H9 (cell line): ENCODE measurements around the gene PGS1. TPM values are rescaled to one million over a fixed set of nuclear protein-coding genes. Genes with fewer than 3 reads are reported as not detected.

Experiments
- DNase-seq: peaks from one replicate; pipeline ENCODE4 v3.0.0-alpha.2; 2017
- H2AFZ ChIP-seq: one replicate; pipeline ENCODE4 v1.6.1; 2013; ENCODE audit warnings: mild to moderate bottlenecking, low read length, control low read depth, moderate library complexity
- H2AK5ac ChIP-seq: 2 replicates; pipeline ENCODE4 v1.6.1; 2013; ENCODE audit warnings: low read length, control low read depth, mixed read lengths; ENCODE audit not compliant: insufficient read length
- H2BK120ac ChIP-seq: one replicate; pipeline ENCODE4 v1.6.1; 2013; ENCODE audit warnings: low read depth, mild to moderate bottlenecking, low read length, control low read depth, inconsistent platforms; ENCODE audit not compliant: poor library complexity, severe bottlenecking
- H2BK12ac ChIP-seq: 2 replicates; pipeline ENCODE4 v1.6.1; 2013; ENCODE audit warnings: low read length, control low read depth, mixed read lengths, low read depth; ENCODE audit not compliant: insufficient read length
- H2BK15ac ChIP-seq: 2 replicates; pipeline ENCODE4 v1.6.1; 2013; ENCODE audit warnings: low read depth, low read length, control low read depth
- H2BK20ac ChIP-seq: one replicate; pipeline ENCODE4 v1.6.1; 2013; ENCODE audit warnings: low read depth, mild to moderate bottlenecking, low read length, control low read depth, inconsistent platforms; ENCODE audit not compliant: poor library complexity, severe bottlenecking
- H2BK5ac ChIP-seq: 2 replicates; pipeline ENCODE4 v1.6.1; 2013; ENCODE audit warnings: low read length, control low read depth, mixed read lengths; ENCODE audit not compliant: insufficient read length
- H3K14ac ChIP-seq: 2 replicates; pipeline ENCODE4 v1.6.1; 2013; ENCODE audit warnings: low read length, control low read depth; ENCODE audit not compliant: insufficient read depth
- H3K18ac ChIP-seq: 2 replicates; pipeline ENCODE4 v1.6.1; 2013; ENCODE audit warnings: low read depth, mild to moderate bottlenecking, mixed read lengths, low read length, control low read depth; ENCODE audit not compliant: insufficient read length
- H3K23ac ChIP-seq: 2 replicates; pipeline ENCODE4 v1.6.1; 2013; ENCODE audit warnings: low read length, control low read depth, mixed read lengths, low read depth; ENCODE audit not compliant: insufficient read length
- H3K23me2 ChIP-seq: 2 replicates; pipeline ENCODE4 v1.6.1; 2013; ENCODE audit warnings: low read depth, mild to moderate bottlenecking, mixed read lengths, low read length, control low read depth; ENCODE audit not compliant: insufficient read length, poor library complexity, severe bottlenecking
- H3K27ac ChIP-seq: 2 replicates; pipeline ENCODE4 v1.5.1; 2013; ENCODE audit warnings: low read length, control low read depth, mixed read lengths, low read depth; ENCODE audit not compliant: insufficient read length
- H3K27me3 ChIP-seq: 2 replicates; pipeline ENCODE4 v1.6.1; 2013; ENCODE audit warnings: low read length, control low read depth, inconsistent platforms; ENCODE audit not compliant: insufficient read depth
- H3K4ac ChIP-seq: 2 replicates; pipeline ENCODE4 v1.6.1; 2013; ENCODE audit warnings: low read depth, mild to moderate bottlenecking, control low read depth, inconsistent platforms, low read length, moderate library complexity
- H3K4me1 ChIP-seq: 2 replicates; pipeline ENCODE4 v1.6.1; 2013; ENCODE audit warnings: low read length, control low read depth, inconsistent platforms; ENCODE audit not compliant: insufficient read depth
- H3K4me2 ChIP-seq: 2 replicates; pipeline ENCODE4 v1.6.1; 2013; ENCODE audit warnings: low read length, control low read depth, mixed read lengths; ENCODE audit not compliant: insufficient read length, insufficient read depth
- H3K56ac ChIP-seq: 2 replicates; pipeline ENCODE4 v1.6.1; 2013; ENCODE audit warnings: low read depth, mild to moderate bottlenecking, mixed read lengths, low read length, control low read depth; ENCODE audit not compliant: insufficient read length
- H3K79me1 ChIP-seq: 2 replicates; pipeline ENCODE4 v1.6.1; 2013; ENCODE audit warnings: low read depth, mild to moderate bottlenecking, moderate library complexity, low read length, control low read depth, inconsistent platforms; ENCODE audit not compliant: insufficient read depth, poor library complexity, severe bottlenecking
- H3K79me2 ChIP-seq: 2 replicates; pipeline ENCODE4 v1.6.1; 2013; ENCODE audit warnings: low read length, control low read depth, inconsistent platforms; ENCODE audit not compliant: insufficient read depth
- H3K9ac ChIP-seq: 2 replicates; pipeline ENCODE4 v1.6.1; 2013; ENCODE audit warnings: low read length, control low read depth, mixed read lengths; ENCODE audit not compliant: insufficient read length; ENCODE audit errors: extremely low read depth
- H3K9me3 ChIP-seq: one replicate; pipeline ENCODE4 v1.6.1; 2013; ENCODE audit warnings: low read depth, low read length, inconsistent platforms; ENCODE audit not compliant: control insufficient read depth
- H3T11ph ChIP-seq: one replicate; pipeline ENCODE4 v1.6.1; 2013; ENCODE audit warnings: mild to moderate bottlenecking, low read length, control low read depth, inconsistent platforms
- H4K20me1 ChIP-seq: one replicate; pipeline ENCODE4 v1.6.1; 2013; ENCODE audit not compliant: control insufficient read depth, insufficient read length, insufficient read depth
- H4K5ac ChIP-seq: 2 replicates; pipeline ENCODE4 v1.6.1; 2013; ENCODE audit warnings: low read depth, mild to moderate bottlenecking, mixed read lengths, low read length, control low read depth; ENCODE audit not compliant: insufficient read length
- H4K8ac ChIP-seq: replicated peaks from 2 replicates; pipeline ENCODE4 v1.6.1; 2013; ENCODE audit warnings: low read length, control low read depth, mixed read lengths, low read depth; ENCODE audit not compliant: insufficient read length
- H4K91ac ChIP-seq: 2 replicates; pipeline ENCODE4 v1.6.1; 2013; ENCODE audit warnings: low read depth, mild to moderate bottlenecking, moderate library complexity, mixed read lengths, low read length, control low read depth; ENCODE audit not compliant: insufficient read length
- H3K27ac Mint-ChIP-seq, 3 experiments: 2 replicates in 2 of 3; 3 replicates in 1 of 3; pipeline ENCODE4 v1.8.0; 2020 to 2021; ENCODE audit warnings: mixed read lengths in 3 of 3, mild to moderate bottlenecking in 1 of 3, moderate library complexity in 1 of 3
- H3K27me3 Mint-ChIP-seq: 2 replicates; pipeline ENCODE4 v1.8.0; 2021; ENCODE audit warnings: low read depth, mild to moderate bottlenecking, moderate library complexity, mixed read lengths
- H3K36me3 Mint-ChIP-seq, 3 experiments: 2 replicates in 2 of 3; 3 replicates in 1 of 3; pipeline ENCODE4 v1.8.0; 2020 to 2021; ENCODE audit warnings: low read depth in 3 of 3, mixed read lengths in 3 of 3; ENCODE audit not compliant: insufficient read depth in 1 of 3
- H3K4me1 Mint-ChIP-seq, 2 experiments: 2 replicates each; pipeline ENCODE4 v1.8.0; 2020; ENCODE audit warnings: mixed read lengths in 2 of 2
- H3K4me3 Mint-ChIP-seq, 2 experiments: 2 replicates in 1 of 2; 3 replicates in 1 of 2; pipeline ENCODE4 v1.8.0; 2020 to 2021; ENCODE audit warnings: mild to moderate bottlenecking in 2 of 2, mixed read lengths in 2 of 2, moderate library complexity in 1 of 2
- H3K9me3 Mint-ChIP-seq, 2 experiments: 2 replicates in 1 of 2; 3 replicates in 1 of 2; pipeline ENCODE4 v1.8.0; 2020; ENCODE audit warnings: mild to moderate bottlenecking in 2 of 2, mixed read lengths in 2 of 2, moderate library complexity in 1 of 2
- CTCF ChIP-seq: fragments of 200-600 bp; sonication (generic); conservative IDR thresholded peaks from 3 replicates; pipeline ENCODE4 v1.8.0; 2021; ENCODE audit warnings: antibody characterized with exemption, mild to moderate bottlenecking
- WGBS: extraction: QIAGEN DNeasy Blood & Tissue Kit; methylation state at CpG from one replicate; pipeline ENCODE4 v1.1.7; 2013; ENCODE audit warnings: missing lambda C conversion rate, low lambda C conversion rate, mixed read lengths; ENCODE audit not compliant: insufficient read length; ENCODE audit errors: extremely low coverage; 5-methylcytosine and 5-hydroxymethylcytosine counted together
- total RNA-seq: library from RNA; stranded (reverse); gene quantifications from 2 replicates; pipeline ENCODE4 v1.2.1, GENCODE V29; 2021

PGS1 gene
- total RNA-seq, 1 experiment from 2014 or later = 45.7 TPM

- H3K4me3 Mint-ChIP-seq = peak overlapping the region; percentile 19 to 67; a peak in 4 of 5 replicates
- H3K4me1 ChIP-seq = peaks cover 16% of the 10 kb centered on the region; the same call in 1 of the 2 replicates
- H3T11ph ChIP-seq = no peak overlapping the region
- H2BK120ac ChIP-seq = no peak overlapping the region
- peaks cover 12% of the 10 kb centered on the region for H3K27me3 Mint-ChIP-seq
- DNase-seq = peak; percentile 66
- peak overlapping the region; percentile 75 for H3K27ac ChIP-seq
- H3K36me3 Mint-ChIP-seq = no peaks in the 10 kb centered on the region
- no peaks in the 10 kb centered on the region for H3K9me3 ChIP-seq
- H3K4me2 ChIP-seq = peak overlapping the region; percentile 17
- H3K9me3 Mint-ChIP-seq = no peaks in the 10 kb centered on the region; a peak in 2 of 5 replicates
- H3K23me2 ChIP-seq = no peaks in the 10 kb centered on the region
- H4K5ac ChIP-seq = no peak overlapping the region
- H3K18ac ChIP-seq = peak overlapping the region; percentile 59
- H2BK12ac ChIP-seq = peak overlapping the region; percentile 40
- no peak overlapping the region for H2BK15ac ChIP-seq
- no peaks in the 10 kb centered on the region for H3K79me2 ChIP-seq
- peaks cover 77 to 78% of the 10 kb centered on the region in 2 experiments for H3K4me1 Mint-ChIP-seq
- H4K91ac ChIP-seq = no peak overlapping the region
- peak overlapping the region; percentile 74 for H3K14ac ChIP-seq
- no peak overlapping the region for H3K23ac ChIP-seq
- H3K27ac Mint-ChIP-seq = peak overlapping the region; percentile 90 to 99 (median 98)
- H2BK5ac ChIP-seq = no peak overlapping the region
- H3K27me3 ChIP-seq = no peaks in the 10 kb centered on the region; the same call in 1 of the 2 replicates
- no peak overlapping the region for H2AK5ac ChIP-seq
- H3K9ac ChIP-seq = no peak overlapping the region
- H4K8ac ChIP-seq = no peak overlapping the region
- H2BK20ac ChIP-seq = no peak overlapping the region
- no peak overlapping the region for H3K56ac ChIP-seq
- no peaks in the 10 kb centered on the region for H3K79me1 ChIP-seq
- no peak overlapping the region for H2AFZ ChIP-seq
- no peak for TF ChIP-seq CTCF
- no peak overlapping the region for H3K4ac ChIP-seq
- no peaks in the 10 kb centered on the region for H4K20me1 ChIP-seq
- WGBS = no CpG with 5 or more reads among the region's 18 CpGs
Observed at GRCh38 chr17:78366109-78366848, 12.2 kb upstream of the PGS1 start.
